ENCODE measurements around the gene SLC2A11. TPM values are rescaled to one million over a fixed set of nuclear protein-coding genes. Genes with fewer than 3 reads are reported as not detected.

Gene SLC2A11
- total RNA-seq, 2 experiments from 2014 or later: 16.4 to 50.2 TPM

DNA sequence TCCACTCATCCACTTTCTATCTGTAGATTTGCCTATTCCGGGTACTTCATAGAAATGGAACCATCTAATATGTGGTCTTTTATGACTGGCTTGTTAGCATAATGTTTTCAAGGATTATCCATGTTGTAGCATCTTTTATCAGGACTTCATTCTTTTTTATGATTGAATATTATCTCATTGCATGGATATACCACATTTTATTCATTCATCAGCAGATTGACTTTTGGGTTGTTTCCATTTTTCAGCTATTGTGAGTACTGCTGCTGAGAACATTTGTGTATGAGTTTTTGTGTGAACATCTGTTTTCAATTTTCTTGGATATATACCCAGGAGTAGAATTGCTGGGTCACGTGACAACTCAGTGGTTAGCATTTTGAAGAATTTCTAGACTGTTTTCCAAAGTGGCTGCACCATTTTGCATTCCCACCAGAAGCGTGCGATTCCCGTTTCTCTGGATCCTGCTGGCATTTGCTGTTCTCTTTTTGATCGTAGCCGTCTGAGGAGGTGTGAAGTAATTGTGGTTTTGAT lies 27.8 kb upstream of the SLC2A11 start:
- H3K4me3 ChIP-seq (ENCODE audit: low read depth, low read length, poor library complexity, severe bottlenecking): no peak overlapping the region
- intact Hi-C loops (cut with micrococcal nuclease; ENCODE audit: unreplicated experiment): no loop called here
- CTCF ChIA-PET (ENCODE audit: unreplicated experiment): interaction anchor here (0.5 kb wide), 1 partner anchor 14 kb away, joined by 14 read pairs; no protein-coding TSS in a partner anchor
- POLR2A ChIA-PET: no interaction called here
- peaks cover 20% of the 10 kb centered on the region for H3K4me1 ChIP-seq (ENCODE audit: insufficient read depth, low read length, poor library complexity, severe bottlenecking)
- H4K20me1 ChIP-seq (ENCODE audit: insufficient read depth, low read length): no peaks in the 10 kb centered on the region
- BruUV-seq (replicated peaks): no TSS peak
- TF ChIP-seq EZH2phosphoT487 (IDR thresholded peaks at IDR 0.05; ENCODE audit: borderline replicate concordance, low read depth, low read length): no peak
- TF ChIP-seq, protein P1, sequence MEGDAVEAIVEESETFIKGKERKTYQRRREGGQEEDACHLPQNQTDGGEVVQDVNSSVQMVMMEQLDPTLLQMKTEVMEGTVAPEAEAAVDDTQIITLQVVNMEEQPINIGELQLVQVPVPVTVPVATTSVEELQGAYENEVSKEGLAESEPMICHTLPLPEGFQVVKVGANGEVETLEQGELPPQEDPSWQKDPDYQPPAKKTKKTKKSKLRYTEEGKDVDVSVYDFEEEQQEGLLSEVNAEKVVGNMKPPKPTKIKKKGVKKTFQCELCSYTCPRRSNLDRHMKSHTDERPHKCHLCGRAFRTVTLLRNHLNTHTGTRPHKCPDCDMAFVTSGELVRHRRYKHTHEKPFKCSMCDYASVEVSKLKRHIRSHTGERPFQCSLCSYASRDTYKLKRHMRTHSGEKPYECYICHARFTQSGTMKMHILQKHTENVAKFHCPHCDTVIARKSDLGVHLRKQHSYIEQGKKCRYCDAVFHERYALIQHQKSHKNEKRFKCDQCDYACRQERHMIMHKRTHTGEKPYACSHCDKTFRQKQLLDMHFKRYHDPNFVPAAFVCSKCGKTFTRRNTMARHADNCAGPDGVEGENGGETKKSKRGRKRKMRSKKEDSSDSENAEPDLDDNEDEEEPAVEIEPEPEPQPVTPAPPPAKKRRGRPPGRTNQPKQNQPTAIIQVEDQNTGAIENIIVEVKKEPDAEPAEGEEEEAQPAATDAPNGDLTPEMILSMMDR (conservative IDR thresholded peaks at IDR 0.05; ENCODE audit: low read length): no peak
- H3K36me3 ChIP-seq (ENCODE audit: insufficient read depth, low read length): peaks cover 96% of the 10 kb centered on the region
- no peak overlapping the region for H3K4me2 ChIP-seq (ENCODE audit: low read length)
- H3K27ac ChIP-seq (ENCODE audit: low read depth, low read length, poor library complexity, severe bottlenecking): no peak overlapping the region
- H3K9me2 ChIP-seq (ENCODE audit: insufficient read depth, low read length): no peaks in the 10 kb centered on the region
- no peak for DNase-seq (ENCODE audit: low spot score)
- H3K9me3 ChIP-seq (ENCODE audit: low read length): no peaks in the 10 kb centered on the region
- no peaks in the 10 kb centered on the region; the same call in 1 of the 2 replicates for H3K79me2 ChIP-seq (ENCODE audit: insufficient read depth, low read depth, low read length)
- H2AFZ ChIP-seq (ENCODE audit: low read length): no peak overlapping the region

DNA sequence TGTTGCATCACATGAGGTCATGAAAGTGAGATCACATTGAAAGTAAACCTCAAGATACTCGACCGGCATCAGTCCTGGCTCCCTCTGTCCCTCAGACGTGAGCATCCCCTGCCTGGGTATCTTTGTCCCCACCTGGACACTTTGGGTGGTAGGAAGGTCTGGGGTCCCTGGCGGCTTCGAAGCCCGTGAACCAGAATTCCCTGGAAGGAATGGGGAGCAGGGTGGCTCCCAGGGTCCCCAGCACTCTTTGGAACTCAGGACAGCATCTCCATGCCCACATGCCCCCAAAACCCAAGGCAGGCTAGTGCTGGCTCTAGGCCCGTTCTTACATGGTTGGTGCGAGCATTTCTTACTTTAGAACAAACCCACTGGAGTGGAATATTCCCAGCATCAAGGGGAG lies 26.4 kb upstream of the SLC2A11 start:
- no peaks in the 10 kb centered on the region for H3K9me3 ChIP-seq (ENCODE audit: low read length)
- no peak overlapping the region for H3K4me2 ChIP-seq (ENCODE audit: low read length)
- no TSS peak for BruUV-seq (replicated peaks)
- H4K20me1 ChIP-seq (ENCODE audit: insufficient read depth, low read length): no peaks in the 10 kb centered on the region
- H3K36me3 ChIP-seq (ENCODE audit: insufficient read depth, low read length): peaks cover 96% of the 10 kb centered on the region
- no peaks in the 10 kb centered on the region; the same call in 1 of the 2 replicates for H3K79me2 ChIP-seq (ENCODE audit: insufficient read depth, low read depth, low read length)
- TF ChIP-seq EZH2phosphoT487 (IDR thresholded peaks at IDR 0.05; ENCODE audit: borderline replicate concordance, low read depth, low read length): no peak
- TF ChIP-seq, protein P1 (conservative IDR thresholded peaks at IDR 0.05; ENCODE audit: low read length): no peak
- H2AFZ ChIP-seq (ENCODE audit: low read length): no peak overlapping the region
- H3K27ac ChIP-seq (ENCODE audit: low read depth, low read length, poor library complexity, severe bottlenecking): no peak overlapping the region
- no peak overlapping the region for H3K4me3 ChIP-seq (ENCODE audit: low read depth, low read length, poor library complexity, severe bottlenecking)
- H3K4me1 ChIP-seq (ENCODE audit: insufficient read depth, low read length, poor library complexity, severe bottlenecking): peaks cover 23% of the 10 kb centered on the region
- CTCF ChIA-PET (ENCODE audit: unreplicated experiment): no interaction called here
- no peaks in the 10 kb centered on the region for H3K9me2 ChIP-seq (ENCODE audit: insufficient read depth, low read length)
- DNase-seq (ENCODE audit: low spot score): no peak
- POLR2A ChIA-PET: no interaction called here
- intact Hi-C loops (cut with micrococcal nuclease; ENCODE audit: unreplicated experiment): no loop called here

DNA sequence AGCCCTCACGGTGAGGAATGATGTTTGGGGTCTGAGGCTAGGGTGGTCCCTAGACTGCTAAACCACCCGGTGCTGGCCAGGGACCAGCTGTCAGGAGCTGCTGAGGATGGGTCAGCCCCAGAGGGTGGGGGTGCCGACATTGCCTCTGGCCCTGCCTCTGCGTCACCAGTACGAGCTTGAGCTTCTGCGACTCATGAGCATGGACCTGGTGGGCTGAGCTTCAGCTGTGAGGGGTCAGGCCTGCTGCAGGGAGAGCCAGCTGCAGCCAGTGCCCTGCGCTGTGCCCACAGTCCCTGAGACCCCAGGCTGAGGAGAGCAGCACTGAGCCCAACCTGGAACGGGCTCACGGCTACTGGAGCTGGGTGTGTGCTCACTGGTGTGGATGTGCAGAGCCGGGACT lies 25.9 kb upstream of the SLC2A11 start:
- Histone ChIP-seq H3K79me2 (ENCODE audit: insufficient read depth, low read depth, low read length) (no peaks in the 10 kb centered on the region; the same call in 1 of the 2 replicates), H3K4me1 (ENCODE audit: insufficient read depth, low read length, poor library complexity, severe bottlenecking) (peaks cover 23% of the 10 kb centered on the region), H3K27ac (ENCODE audit: low read depth, low read length, poor library complexity, severe bottlenecking) (no peak overlapping the region), H3K9me2 (ENCODE audit: insufficient read depth, low read length) (no peaks in the 10 kb centered on the region), H4K20me1 (ENCODE audit: insufficient read depth, low read length) (no peaks in the 10 kb centered on the region), H3K9me3 (ENCODE audit: low read length) (no peaks in the 10 kb centered on the region), H3K4me3 (ENCODE audit: low read depth, low read length, poor library complexity, severe bottlenecking) (no peak overlapping the region), H3K4me2 (ENCODE audit: low read length) (no peak overlapping the region), H2AFZ (ENCODE audit: low read length) (no peak overlapping the region), H3K36me3 (ENCODE audit: insufficient read depth, low read length) (peaks cover 96% of the 10 kb centered on the region)
- intact Hi-C loops (cut with micrococcal nuclease; ENCODE audit: unreplicated experiment): no loop called here
- BruUV-seq (replicated peaks): no TSS peak
- CTCF ChIA-PET (ENCODE audit: unreplicated experiment): no interaction called here
- no peak for DNase-seq (ENCODE audit: low spot score)
- no peak for TF ChIP-seq EZH2phosphoT487 (IDR thresholded peaks at IDR 0.05; ENCODE audit: borderline replicate concordance, low read depth, low read length)
- TF ChIP-seq, protein P1 (conservative IDR thresholded peaks at IDR 0.05; ENCODE audit: low read length): no peak
- POLR2A ChIA-PET: interaction anchor here (1.0 kb wide), 1 partner anchor 29 kb away, joined by 3 read pairs; no protein-coding TSS in a partner anchor

Measured in OCI-LY7 (cell line).